Measurements from ENCODE around the gene GHDC. TPM values are rescaled to one million over a fixed set of nuclear protein-coding genes. Genes with fewer than 3 reads are reported as not detected.
"Not testable (repeated sequence)": the region's sequence is repeated elsewhere in the genome, so short reads cannot be mapped to it uniquely, and the experiment has no call there.

GHDC gene
- total and polyA plus RNA-seq, 4 donors = 13.1 to 27.5 (median 21.7) TPM

- H3K27ac ChIP-seq (ENCODE audit: low read depth in 1 of 2, low read length in 2 of 2) = no peak overlapping the region
- DNase-seq (no peak), ATAC-seq (ENCODE audit: low FRiP score) (no peak)
- H3K36me3 ChIP-seq (ENCODE audit: control insufficient read depth in 1 of 2, insufficient read depth in 2 of 2, low read length in 1 of 2) = no peaks in the 10 kb centered on the region
- H3K9me3 ChIP-seq (ENCODE audit: control insufficient read depth, low read length) = no peaks in the 10 kb centered on the region
- H3K4me3 ChIP-seq (ENCODE audit: low read length in 2 of 2) = no peak overlapping the region
- WGBS, 2 donors = 93 to 94% methylated on average over 5 of the region's 5 CpGs
- intact Hi-C loops (cut with DNase I) = no loop called here
- H3K27me3 ChIP-seq (ENCODE audit: control insufficient read depth in 1 of 2, insufficient read depth in 2 of 2, low read length in 1 of 2) = no peaks in the 10 kb centered on the region
- no peaks in the 10 kb centered on the region for H3K4me1 ChIP-seq (ENCODE audit: control insufficient read depth in 1 of 2, insufficient read depth in 2 of 2, low read length in 2 of 2)
These were observed 38.9 kb upstream of the GHDC start for GRCh38 chr17:42233156-42233555.

GRCh38 chr17:42230225-42230624 lies 35.9 kb upstream of the GHDC start:
- no peaks in the 10 kb centered on the region for H3K36me3 ChIP-seq (ENCODE audit: control insufficient read depth in 1 of 2, insufficient read depth in 2 of 2, low read length in 1 of 2)
- intact Hi-C loops (cut with DNase I) = no loop called here
- 92 to 93% methylated on average over 5 of the region's 5 CpGs for WGBS, 2 donors
- DNase-seq (no peak), ATAC-seq (ENCODE audit: low FRiP score) (no peak)
- H3K4me1 ChIP-seq (ENCODE audit: control insufficient read depth in 1 of 2, insufficient read depth in 2 of 2, low read length in 2 of 2) = no peaks in the 10 kb centered on the region
- no peaks in the 10 kb centered on the region for H3K9me3 ChIP-seq (ENCODE audit: control insufficient read depth, low read length)
- no peaks in the 10 kb centered on the region for H3K27me3 ChIP-seq (ENCODE audit: control insufficient read depth in 1 of 2, insufficient read depth in 2 of 2, low read length in 1 of 2)
- H3K27ac ChIP-seq (ENCODE audit: low read depth in 1 of 2, low read length in 2 of 2) = no peak overlapping the region
- no peak overlapping the region for H3K4me3 ChIP-seq (ENCODE audit: low read length in 2 of 2)

GRCh38 chr17:42227849-42228700 lies 33.8 kb upstream of the GHDC start:
- H3K27ac ChIP-seq (ENCODE audit: low read depth in 1 of 2, low read length in 2 of 2) = no peak overlapping the region
- H3K9me3 ChIP-seq (ENCODE audit: control insufficient read depth, low read length) = no peaks in the 10 kb centered on the region
- DNase-seq (no peak), ATAC-seq (ENCODE audit: low FRiP score) (no peak)
- intact Hi-C loops (cut with DNase I) = no loop called here
- H3K36me3 ChIP-seq (ENCODE audit: control insufficient read depth in 1 of 2, insufficient read depth in 2 of 2, low read length in 1 of 2) = peaks cover 0 to 3% of the 10 kb centered on the region in 2 donors
- H3K4me1 ChIP-seq (ENCODE audit: control insufficient read depth in 1 of 2, insufficient read depth in 2 of 2, low read length in 2 of 2) = no peaks in the 10 kb centered on the region
- no peak overlapping the region for H3K4me3 ChIP-seq (ENCODE audit: low read length in 2 of 2)
- no peaks in the 10 kb centered on the region for H3K27me3 ChIP-seq (ENCODE audit: control insufficient read depth in 1 of 2, insufficient read depth in 2 of 2, low read length in 1 of 2)
- WGBS, 2 donors = 66 to 71% methylated on average over 11 of the region's 11 CpGs

- ATAC-seq (ENCODE audit: low FRiP score) = no peak
- no peaks in the 10 kb centered on the region for H3K4me1 ChIP-seq (ENCODE audit: control insufficient read depth in 1 of 2, insufficient read depth in 2 of 2, low read length in 2 of 2)
- peaks cover 2 to 6% of the 10 kb centered on the region in 2 donors for H3K36me3 ChIP-seq (ENCODE audit: control insufficient read depth in 1 of 2, insufficient read depth in 2 of 2, low read length in 1 of 2)
- no peak overlapping the region for H3K4me3 ChIP-seq (ENCODE audit: low read length in 2 of 2)
- no peaks in the 10 kb centered on the region for H3K27me3 ChIP-seq (ENCODE audit: control insufficient read depth in 1 of 2, insufficient read depth in 2 of 2, low read length in 1 of 2)
- intact Hi-C loops (cut with DNase I) = no loop called here
- no peaks in the 10 kb centered on the region for H3K9me3 ChIP-seq (ENCODE audit: control insufficient read depth, low read length)
- H3K27ac ChIP-seq (ENCODE audit: low read depth in 1 of 2, low read length in 2 of 2) = no peak overlapping the region
- 93 to 94% methylated on average over 5 of the region's 5 CpGs for WGBS, 2 donors
- no peak for DNase-seq
These were observed 31.4 kb upstream of the GHDC start for GRCh38 chr17:42225646-42226045.

GRCh38 chr17:42224651-42225050 lies 30.4 kb upstream of the GHDC start:
- no peak for DNase-seq
- WGBS, 2 donors = 94 to 96% methylated on average over 6 of the region's 6 CpGs
- Histone ChIP-seq H3K9me3 (ENCODE audit: control insufficient read depth, low read length) (no peaks in the 10 kb centered on the region), H3K27ac (ENCODE audit: low read depth in 1 of 2, low read length in 2 of 2) (no peak overlapping the region), H3K36me3 (ENCODE audit: control insufficient read depth in 1 of 2, insufficient read depth in 2 of 2, low read length in 1 of 2) (peaks cover 2 to 6% of the 10 kb centered on the region in 2 donors), H3K4me1 (ENCODE audit: control insufficient read depth in 1 of 2, insufficient read depth in 2 of 2, low read length in 2 of 2) (no peaks in the 10 kb centered on the region), H3K27me3 (ENCODE audit: control insufficient read depth in 1 of 2, insufficient read depth in 2 of 2, low read length in 1 of 2) (no peaks in the 10 kb centered on the region), H3K4me3 (ENCODE audit: low read length in 2 of 2) (no peak overlapping the region)
- ATAC-seq (ENCODE audit: low FRiP score) = no peak
- intact Hi-C loops (cut with DNase I) = no loop called here

- intact Hi-C loops (cut with DNase I) = no loop called here
- 53 to 56% methylated on average over 3 of the region's 3 CpGs for WGBS, 2 donors
These were observed 27.8 kb upstream of the GHDC start for GRCh38 chr17:42221886-42222745.

GRCh38 chr17:42219280-42219679 lies 25.0 kb upstream of the GHDC start:
- H3K4me1 ChIP-seq (ENCODE audit: control insufficient read depth in 1 of 2, insufficient read depth in 2 of 2, low read length in 2 of 2); H3K27me3 ChIP-seq (ENCODE audit: control insufficient read depth in 1 of 2, insufficient read depth in 2 of 2, low read length in 1 of 2); H3K27ac ChIP-seq (ENCODE audit: low read depth in 1 of 2, low read length in 2 of 2); H3K9me3 ChIP-seq (ENCODE audit: control insufficient read depth, low read length); ATAC-seq (ENCODE audit: low FRiP score); intact Hi-C loops (cut with DNase I); DNase-seq; H3K4me3 ChIP-seq (ENCODE audit: low read length in 2 of 2): not testable (repeated sequence)
- 98% methylated on average over 3 of the region's 17 CpGs; no CpG with 5 or more reads in 1 of the 2 donors for WGBS, 2 donors
- peaks cover 6 to 16% of the 10 kb centered on the region in 2 donors for H3K36me3 ChIP-seq (ENCODE audit: control insufficient read depth in 1 of 2, insufficient read depth in 2 of 2, low read length in 1 of 2)

More at GRCh38 chr17:42221886-42222745, 27.8 kb upstream of the GHDC start:
- DNase-seq (no peak), ATAC-seq (ENCODE audit: low FRiP score) (no peak)
- Histone ChIP-seq H3K4me3 (ENCODE audit: low read length in 2 of 2) (no peak overlapping the region), H3K27me3 (ENCODE audit: control insufficient read depth in 1 of 2, insufficient read depth in 2 of 2, low read length in 1 of 2) (no peaks in the 10 kb centered on the region), H3K36me3 (ENCODE audit: control insufficient read depth in 1 of 2, insufficient read depth in 2 of 2, low read length in 1 of 2) (peaks cover 3 to 11% of the 10 kb centered on the region in 2 donors), H3K4me1 (ENCODE audit: control insufficient read depth in 1 of 2, insufficient read depth in 2 of 2, low read length in 2 of 2) (no peaks in the 10 kb centered on the region), H3K27ac (ENCODE audit: low read depth in 1 of 2, low read length in 2 of 2) (no peak overlapping the region), H3K9me3 (ENCODE audit: control insufficient read depth, low read length) (no peaks in the 10 kb centered on the region)

GRCh38 chr17:42214156-42214555 lies 19.9 kb upstream of the GHDC start:
- Histone ChIP-seq H3K4me1 (ENCODE audit: control insufficient read depth in 1 of 2, insufficient read depth in 2 of 2, low read length in 2 of 2) (no peaks in the 10 kb centered on the region), H3K27me3 (ENCODE audit: control insufficient read depth in 1 of 2, insufficient read depth in 2 of 2, low read length in 1 of 2) (no peaks in the 10 kb centered on the region), H3K9me3 (ENCODE audit: control insufficient read depth, low read length) (no peaks in the 10 kb centered on the region), H3K4me3 (ENCODE audit: low read length in 2 of 2) (no peak overlapping the region), H3K27ac (ENCODE audit: low read depth in 1 of 2, low read length in 2 of 2) (no peak overlapping the region), H3K36me3 (ENCODE audit: control insufficient read depth in 1 of 2, insufficient read depth in 2 of 2, low read length in 1 of 2) (peaks cover 11 to 12% of the 10 kb centered on the region in 2 donors)
- DNase-seq (no peak), ATAC-seq (ENCODE audit: low FRiP score) (no peak)
- 88 to 90% methylated on average over 2 of the region's 2 CpGs for WGBS, 2 donors
- intact Hi-C loops (cut with DNase I) = no loop called here
